ENCODE measurements around the gene MFSD2A. TPM values are rescaled to one million over a fixed set of nuclear protein-coding genes. Genes with fewer than 3 reads are reported as not detected.

MFSD2A gene
- total RNA-seq, 3 donors from 2014 or later: 11.3 to 29.6 (median 24.4) TPM

- no peak overlapping the region for H3K4me3 ChIP-seq
- H3K9me3 ChIP-seq: no peaks in the 10 kb centered on the region
- no peaks in the 10 kb centered on the region for H3K36me3 ChIP-seq (ENCODE audit: low read depth)
- H3K4me1 ChIP-seq (ENCODE audit: low read depth): peaks cover 6% of the 10 kb centered on the region
- no peak for TF ChIP-seq CTCF (IDR thresholded peaks at IDR 0.05)
- intact Hi-C loops (cut with DNase I, micrococcal nuclease): no loop called here
- DNase-seq (no peak), ATAC-seq (no peak)
Observed at GRCh38 chr1:39926343-39926793, 28.6 kb upstream of the MFSD2A start.

GRCh38 chr1:39926820-39927219, 28.1 kb upstream of the MFSD2A start:
- intact Hi-C loops (cut with DNase I, micrococcal nuclease): no loop called here
- DNase-seq (no peak), ATAC-seq (no peak)
- Histone ChIP-seq H3K9me3 (no peaks in the 10 kb centered on the region), H3K4me3 (no peak overlapping the region), H3K4me1 (ENCODE audit: low read depth) (peaks cover 6% of the 10 kb centered on the region), H3K36me3 (ENCODE audit: low read depth) (no peaks in the 10 kb centered on the region)
- no peak for TF ChIP-seq CTCF (IDR thresholded peaks at IDR 0.05)

- ATAC-seq (peak; percentile 41), DNase-seq (no peak)
- no peaks in the 10 kb centered on the region for H3K9me3 ChIP-seq
- TF ChIP-seq CTCF (IDR thresholded peaks at IDR 0.05): no peak
- intact Hi-C loops (cut with DNase I, micrococcal nuclease): no loop called here
- peaks cover 6% of the 10 kb centered on the region for H3K4me1 ChIP-seq (ENCODE audit: low read depth)
- no peaks in the 10 kb centered on the region for H3K36me3 ChIP-seq (ENCODE audit: low read depth)
- no peak overlapping the region for H3K4me3 ChIP-seq
Observed at GRCh38 chr1:39927538-39927937, 27.4 kb upstream of the MFSD2A start.

- ATAC-seq: peak; percentile 90
- Histone ChIP-seq H3K4me1 (ENCODE audit: low read depth) (peaks cover 12% of the 10 kb centered on the region), H3K4me3 (no peak overlapping the region), H3K9me3 (no peaks in the 10 kb centered on the region), H3K36me3 (ENCODE audit: low read depth) (no peaks in the 10 kb centered on the region)
- intact Hi-C loops (cut with DNase I, micrococcal nuclease): no loop called here
- DNase-seq: peak in 2 of 3 donors; percentile 51 to 55
- no peak for TF ChIP-seq CTCF (IDR thresholded peaks at IDR 0.05)
Observed at GRCh38 chr1:39928809-39929587, 25.9 kb upstream of the MFSD2A start.

- intact Hi-C loops (cut with DNase I, micrococcal nuclease): no loop called here
- peaks cover 13% of the 10 kb centered on the region for H3K4me1 ChIP-seq (ENCODE audit: low read depth)
- no peaks in the 10 kb centered on the region for H3K36me3 ChIP-seq (ENCODE audit: low read depth)
- DNase-seq: peak; percentile 84 to 90 (median 86)
- no peaks in the 10 kb centered on the region for H3K9me3 ChIP-seq
- no peak for TF ChIP-seq CTCF (IDR thresholded peaks at IDR 0.05)
- peak; percentile 98 for ATAC-seq
- H3K4me3 ChIP-seq: no peak overlapping the region
Observed at GRCh38 chr1:39933956-39934941, 20.7 kb upstream of the MFSD2A start.
